ENCODE data around the gene RPTOR.
A peak's percentile ranks its signal among the peaks of the same experiment; 100 is the strongest.

The RPTOR gene

GRCh38 chr17:80857756-80858171, 313.1 kb downstream of the RPTOR start:
- no peak for DNase-seq (ENCODE audit: low read depth in 2 of 2)
- H3K4me3 ChIP-seq (replicated peaks in 1 of 2; ENCODE audit: low read depth in 2 of 2, low read length in 2 of 2), result no peak overlapping the region
- TF ChIP-seq CTCF (IDR thresholded peaks at IDR 0.05; ENCODE audit: low read depth, low read length), result no peak

GRCh38 chr17:80858301-80859001, 313.8 kb downstream of the RPTOR start:
- DNase-seq (ENCODE audit: low read depth in 2 of 2), result no peak
- no peak for TF ChIP-seq CTCF (IDR thresholded peaks at IDR 0.05; ENCODE audit: low read depth, low read length)
- no peak overlapping the region for H3K4me3 ChIP-seq (replicated peaks in 1 of 2; ENCODE audit: low read depth in 2 of 2, low read length in 2 of 2)

- no peak overlapping the region for H3K4me3 ChIP-seq (replicated peaks in 1 of 2; ENCODE audit: low read depth in 2 of 2, low read length in 2 of 2)
- DNase-seq (ENCODE audit: low read depth in 2 of 2), result peak; percentile 90 to 92
- TF ChIP-seq CTCF (IDR thresholded peaks at IDR 0.05; ENCODE audit: low read depth, low read length), result peak; percentile 9
Measured at GRCh38 chr17:80859002-80859941, 314.6 kb downstream of the RPTOR start.

GRCh38 chr17:80860101-80860671, 315.5 kb downstream of the RPTOR start:
- no peak for DNase-seq (ENCODE audit: low read depth in 2 of 2)
- TF ChIP-seq CTCF (IDR thresholded peaks at IDR 0.05; ENCODE audit: low read depth, low read length), result no peak

GRCh38 chr17:80860703-80861417, 316.2 kb downstream of the RPTOR start:
- no peak overlapping the region for H3K4me3 ChIP-seq (replicated peaks in 1 of 2; ENCODE audit: low read depth in 2 of 2, low read length in 2 of 2)
- no peak for DNase-seq (ENCODE audit: low read depth in 2 of 2)
- no peak for TF ChIP-seq CTCF (IDR thresholded peaks at IDR 0.05; ENCODE audit: low read depth, low read length)

More at GRCh38 chr17:80860101-80860671, 315.5 kb downstream of the RPTOR start:
- H3K4me3 ChIP-seq (replicated peaks in 1 of 2; ENCODE audit: low read depth in 2 of 2, low read length in 2 of 2), result no peak overlapping the region

GRCh38 chr17:80861418-80861815, 316.8 kb downstream of the RPTOR start:
- TF ChIP-seq CTCF (IDR thresholded peaks at IDR 0.05; ENCODE audit: low read depth, low read length), result no peak
- no peak for DNase-seq (ENCODE audit: low read depth in 2 of 2)
- no peak overlapping the region for H3K4me3 ChIP-seq (replicated peaks in 1 of 2; ENCODE audit: low read depth in 2 of 2, low read length in 2 of 2)

Data from cardiac fibroblast (primary cell).